Measurements from ENCODE around the gene DZIP1.

Gene DZIP1

GRCh38 chr13:95630593-95630992, 13.9 kb downstream of the DZIP1 start:
- ChIA-PET POLR2A (ENCODE audit: low non-redundant PET) (no interaction called here), CTCF (interaction anchor here (0.5 kb wide), 1 partner anchor 139 kb away, joined by 4 read pairs; no protein-coding TSS in a partner anchor)
- no peak for DNase-seq (ENCODE audit: low spot score)
- H3K27ac ChIP-seq: no peak overlapping the region
- no peak for TF ChIP-seq CTCF (conservative IDR thresholded peaks at IDR 0.05; ENCODE audit: low read depth)

GRCh38 chr13:95629071-95629470, 15.4 kb downstream of the DZIP1 start:
- POLR2A ChIA-PET (ENCODE audit: low non-redundant PET): no interaction called here
- CTCF ChIA-PET: no interaction called here
- no peak for TF ChIP-seq CTCF (conservative IDR thresholded peaks at IDR 0.05; ENCODE audit: low read depth)
- no peak overlapping the region for H3K27ac ChIP-seq
- no peak for DNase-seq (ENCODE audit: low spot score)

- no peak overlapping the region for H3K27ac ChIP-seq
- TF ChIP-seq CTCF (conservative IDR thresholded peaks at IDR 0.05; ENCODE audit: low read depth): no peak
- ChIA-PET POLR2A (ENCODE audit: low non-redundant PET) (no interaction called here), CTCF (interaction anchor here (0.7 kb wide), 1 partner anchor 439 kb away, joined by 4 read pairs; no protein-coding TSS in a partner anchor)
- no peak for DNase-seq (ENCODE audit: low spot score)
Observed at GRCh38 chr13:95628488-95628887, 16.0 kb downstream of the DZIP1 start.

GRCh38 chr13:95627590-95627989, 16.9 kb downstream of the DZIP1 start:
- POLR2A ChIA-PET (ENCODE audit: low non-redundant PET): no interaction called here
- CTCF ChIA-PET: interaction anchor here (0.7 to 1.1 kb wide), 2 partner anchors 206 to 438 kb away, joined by 3 to 4 read pairs; no protein-coding TSS in a partner anchor

GRCh38 chr13:95626768-95627167, 17.7 kb downstream of the DZIP1 start:
- H3K27ac ChIP-seq: no peak overlapping the region
- DNase-seq (ENCODE audit: low spot score): no peak
- POLR2A ChIA-PET (ENCODE audit: low non-redundant PET): no interaction called here
- CTCF ChIA-PET: interaction anchor here (0.6 to 1.1 kb wide), 3 partner anchors 86 to 1050 kb away, joined by 3 read pairs; no protein-coding TSS in a partner anchor
- TF ChIP-seq CTCF (conservative IDR thresholded peaks at IDR 0.05; ENCODE audit: low read depth): no peak

More at GRCh38 chr13:95627590-95627989, 16.9 kb downstream of the DZIP1 start:
- no peak for DNase-seq (ENCODE audit: low spot score)
- no peak overlapping the region for H3K27ac ChIP-seq
- TF ChIP-seq CTCF (conservative IDR thresholded peaks at IDR 0.05; ENCODE audit: low read depth): no peak

- TF ChIP-seq CTCF (conservative IDR thresholded peaks at IDR 0.05; ENCODE audit: low read depth): peak; percentile 74
- DNase-seq (ENCODE audit: low spot score): peak; percentile 42
- CTCF ChIA-PET: interaction anchor here (0.7 to 2.1 kb wide), 6 partner anchors 34 to 210 kb away, joined by 3 to 14 read pairs (median 4); no protein-coding TSS in a partner anchor
- no peak overlapping the region for H3K27ac ChIP-seq
- POLR2A ChIA-PET (ENCODE audit: low non-redundant PET): no interaction called here
Observed at GRCh38 chr13:95624020-95624419, 20.5 kb downstream of the DZIP1 start.
